ENCODE measurements around the gene ANKRD33.

Gene ANKRD33

GRCh38 chr12:51888316-51889215 is 663 bp downstream of the ANKRD33 start:
- no peaks in the 10 kb centered on the region for H3K27me3 ChIP-seq
- H3K4me3 ChIP-seq (ENCODE audit: low read depth, low read length): no peak overlapping the region
- H3K9me3 ChIP-seq: no peaks in the 10 kb centered on the region
- no peak for TF ChIP-seq CTCF (IDR thresholded peaks at IDR 0.05; ENCODE audit: low read depth, low read length)
- H3K4me1 ChIP-seq: 0 out of 2 replicates have a peak, but pooled peaks cover 3% of the 10 kb centered on the region
- H3K36me3 ChIP-seq: no peaks in the 10 kb centered on the region
- DNase-seq: no peak

GRCh38 chr12:51889216-51890132 is 1.6 kb downstream of the ANKRD33 start:
- TF ChIP-seq CTCF (IDR thresholded peaks at IDR 0.05; ENCODE audit: low read depth, low read length): peak; percentile 31
- DNase-seq: no peak
- H3K4me3 ChIP-seq (ENCODE audit: low read depth, low read length): no peak overlapping the region
- no peaks in the 10 kb centered on the region for H3K36me3 ChIP-seq
- 0 out of 2 replicates have a peak, but pooled peaks cover 3% of the 10 kb centered on the region for H3K4me1 ChIP-seq
- H3K9me3 ChIP-seq: no peaks in the 10 kb centered on the region
- H3K27me3 ChIP-seq: no peaks in the 10 kb centered on the region

GRCh38 chr12:51890133-51890464 is 2.2 kb downstream of the ANKRD33 start:
- DNase-seq: no peak
- TF ChIP-seq CTCF (IDR thresholded peaks at IDR 0.05; ENCODE audit: low read depth, low read length): no peak
- Histone ChIP-seq H3K4me1 (peaks cover 6% of the 10 kb centered on the region), H3K36me3 (no peaks in the 10 kb centered on the region), H3K9me3 (no peaks in the 10 kb centered on the region), H3K27me3 (no peaks in the 10 kb centered on the region), H3K4me3 (ENCODE audit: low read depth, low read length) (no peak overlapping the region)

GRCh38 chr12:51890511-51891171 is 2.7 kb downstream of the ANKRD33 start:
- no peaks in the 10 kb centered on the region for H3K27me3 ChIP-seq
- no peaks in the 10 kb centered on the region for H3K9me3 ChIP-seq
- TF ChIP-seq CTCF (IDR thresholded peaks at IDR 0.05; ENCODE audit: low read depth, low read length): no peak
- DNase-seq: no peak
- no peak overlapping the region for H3K4me3 ChIP-seq (ENCODE audit: low read depth, low read length)
- no peaks in the 10 kb centered on the region for H3K36me3 ChIP-seq
- H3K4me1 ChIP-seq: peaks cover 12% of the 10 kb centered on the region

- Histone ChIP-seq H3K36me3 (no peaks in the 10 kb centered on the region), H3K4me3 (ENCODE audit: low read depth, low read length) (no peak overlapping the region), H3K4me1 (peaks cover 13% of the 10 kb centered on the region), H3K9me3 (no peaks in the 10 kb centered on the region), H3K27me3 (no peaks in the 10 kb centered on the region)
- TF ChIP-seq CTCF (IDR thresholded peaks at IDR 0.05; ENCODE audit: low read depth, low read length): peak; percentile 44; the same call in 1 of the 2 replicates
- no peak for DNase-seq
These were observed 3.9 kb downstream of the ANKRD33 start for GRCh38 chr12:51891843-51892242.

Data from BE2C (cell line).